DND-41 (cell line): ENCODE data around the gene MRPL20.

ENCODE experiments used
- CTCF ChIP-seq: IDR thresholded peaks from 2 replicates; pipeline ENCODE4 v1.5.1; 2012; ENCODE audit warnings: borderline replicate concordance, low read length, moderate library complexity, mild to moderate bottlenecking; ENCODE audit not compliant: poor library complexity, severe bottlenecking; ENCODE audit errors: extremely low read depth
- EZH2 ChIP-seq: IDR thresholded peaks from 3 replicates; pipeline ENCODE4 v1.6.1; 2012; ENCODE audit warnings: borderline replicate concordance, low read depth, mild to moderate bottlenecking, moderate library complexity, low read length, inconsistent platforms; ENCODE audit not compliant: severe bottlenecking

GRCh38 chr1:1406101-1406820 is 832 bp downstream of the MRPL20 start:
- no peak for TF ChIP-seq EZH2
- no peak for TF ChIP-seq CTCF
